Erythroblast (primary cell): Measurements from ENCODE around the gene SRCIN1.

ENCODE experiments used
- GATA1 ChIP-seq: IDR thresholded peaks from 2 replicates; pipeline ENCODE4 v1.6.1; 2011; ENCODE audit warnings: low read depth, mild to moderate bottlenecking, control low read depth, low read length, moderate library complexity
- POLR2A ChIP-seq: IDR thresholded peaks from 2 replicates; pipeline ENCODE4 v1.6.1; 2011; ENCODE audit warnings: mild to moderate bottlenecking, low read length

GRCh38 chr17:38604479-38605403 is 1.0 kb downstream of the SRCIN1 start:
- no peak for TF ChIP-seq POLR2A
- TF ChIP-seq GATA1: no peak
